Natural killer cell (primary cell): ENCODE results near the gene CDC45. TPM values are rescaled to one million over a fixed set of nuclear protein-coding genes. Genes with fewer than 3 reads are reported as not detected.

Experiments used
- ATAC-seq, 3 donors: fragments of 150-1000 bp in 2 of 3; fragments of 200-7000 bp in 1 of 3; cut with Tn5 transposase; 1 replicate in 1 of 3; 2 replicates in 2 of 3; pipeline ENCODE4 v1.10.0; 2021; ENCODE audit warnings: mild to moderate bottlenecking in 2 of 3, moderate library complexity in 2 of 3
- DNase-seq, 2 donors: peaks; one replicate each; pipeline versions ENCODE4 v3.0.0 to v3.0.0-alpha.2; 2013 to 2021; ENCODE audit warnings: mixed read lengths in 1 of 2
- H3K27ac ChIP-seq: one replicate; pipeline ENCODE4 v1.5.1; 2013; ENCODE audit warnings: mild to moderate bottlenecking, low read length
- H3K27me3 ChIP-seq: one replicate; pipeline ENCODE4 v1.6.1; 2013; ENCODE audit warnings: low read length; ENCODE audit not compliant: control insufficient read depth, insufficient read depth
- H3K36me3 ChIP-seq: one replicate; pipeline ENCODE4 v1.6.1; 2013; ENCODE audit warnings: low read length; ENCODE audit not compliant: control insufficient read depth, insufficient read depth
- H3K4me1 ChIP-seq: one replicate; pipeline ENCODE4 v1.6.1; 2013; ENCODE audit warnings: low read length; ENCODE audit not compliant: control insufficient read depth, insufficient read depth
- H3K4me3 ChIP-seq: one replicate; pipeline ENCODE4 v1.5.1; 2013; ENCODE audit warnings: low read length
- H3K9me3 ChIP-seq: one replicate; pipeline ENCODE4 v1.6.1; 2013; ENCODE audit warnings: low read length; ENCODE audit not compliant: control insufficient read depth, insufficient read depth
- H3K27ac Mint-ChIP-seq, 2 donors: one replicate each; pipeline ENCODE4 v1.8.0; 2022; ENCODE audit warnings: mild to moderate bottlenecking in 2 of 2, mixed read lengths in 2 of 2, moderate library complexity in 1 of 2
- H3K27me3 Mint-ChIP-seq, 2 donors: one replicate each; pipeline ENCODE4 v1.8.0; 2022; ENCODE audit warnings: low read depth in 2 of 2, mixed read lengths in 2 of 2
- H3K36me3 Mint-ChIP-seq: one replicate; pipeline ENCODE4 v1.8.0; 2022; ENCODE audit warnings: mixed read lengths
- H3K4me1 Mint-ChIP-seq, 2 donors: one replicate each; pipeline ENCODE4 v1.8.0; 2022; ENCODE audit warnings: mixed read lengths in 2 of 2
- H3K4me3 Mint-ChIP-seq: one replicate; pipeline ENCODE4 v1.8.0; 2022; ENCODE audit warnings: mild to moderate bottlenecking, moderate library complexity, mixed read lengths
- H3K9me3 Mint-ChIP-seq, 2 donors: one replicate each; pipeline ENCODE4 v1.8.0; 2022; ENCODE audit warnings: mixed read lengths in 2 of 2
- WGBS: methylation state at CpG from one replicate; pipeline ENCODE4 v1.1.7; 2013; ENCODE audit warnings: missing lambda C conversion rate; ENCODE audit not compliant: insufficient coverage; 5-methylcytosine and 5-hydroxymethylcytosine counted together
- intact Hi-C: fragments of 100-400 bp; cut with micrococcal nuclease; formaldehyde crosslinking; loops from one replicate; pipeline ENCODE4 v1.14.2; 2022
- total RNA-seq, 4 donors: library from RNA; stranded (reverse); fragments of 120-200 nt in 1 of 4; gene quantifications; one replicate each; pipeline versions ENCODE4 v1.2.3 to v1.2.4, GENCODE V29; 2013 to 2022
- TF ChIP-seq, protein P1 (sequence below): fragments of 200-600 bp; IDR thresholded peaks from one replicate; pipeline ENCODE4 v1.8.0; 2022; ENCODE audit warnings: antibody characterized with exemption

CDC45 gene
- total RNA-seq, 3 donors from 2014 or later (not counting 1 experiment from before 2014, with no cell fraction given): 1.6 to 4.8 (median 3.3) TPM

DNA sequence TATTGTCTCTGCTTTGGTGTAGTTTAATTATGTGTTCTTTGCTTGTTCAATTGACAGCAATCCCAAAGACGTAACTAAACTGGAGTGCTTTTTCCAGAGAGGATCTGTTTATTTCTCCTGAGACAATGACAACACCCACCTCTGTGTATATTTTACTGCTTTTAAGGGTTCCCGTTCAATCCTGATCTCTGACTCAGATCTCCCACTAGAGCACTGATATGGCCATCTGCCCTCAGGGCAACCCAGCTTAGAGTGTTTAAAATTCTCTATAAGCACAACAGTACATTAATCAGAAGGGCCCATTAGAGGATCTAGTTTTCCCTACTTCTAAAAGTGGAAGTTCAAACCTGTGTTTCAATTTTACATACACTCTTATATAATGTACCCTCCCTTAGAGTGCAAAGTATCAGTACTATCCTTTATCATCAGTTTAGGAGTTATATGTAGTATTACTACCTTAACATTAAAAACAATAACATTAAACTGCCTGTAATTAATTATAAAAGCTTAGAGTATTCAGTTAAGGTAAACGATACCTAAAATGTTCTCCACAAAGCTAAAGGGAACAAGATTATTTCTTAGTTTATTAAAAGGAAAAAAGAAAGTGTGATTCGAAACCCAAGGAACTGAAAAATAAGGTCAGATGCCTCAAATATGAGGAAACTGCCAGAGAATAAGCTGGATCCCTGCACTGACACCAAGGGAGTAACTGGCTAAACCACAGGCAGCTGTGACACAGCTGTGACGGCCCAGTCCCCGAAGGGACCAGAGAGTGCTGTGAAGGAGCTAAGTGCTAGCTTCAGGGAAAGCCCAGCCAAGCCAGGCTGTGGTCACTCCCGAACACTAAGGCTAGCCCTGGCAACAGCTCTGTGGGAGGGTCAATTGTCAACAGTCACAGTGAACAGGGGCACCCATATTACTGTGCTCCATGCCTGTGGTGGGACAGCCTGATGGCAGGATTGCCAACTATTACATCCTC is 15.9 kb upstream of the CDC45 start:
- Mint-ChIP-seq H3K36me3 (peaks cover 2% of the 10 kb centered on the region), H3K27me3 (no peaks in the 10 kb centered on the region), H3K4me1 (no peaks in the 10 kb centered on the region), H3K9me3 (no peaks in the 10 kb centered on the region), H3K27ac (no peak overlapping the region), H3K4me3 (no peak overlapping the region)
- TF ChIP-seq, protein P1, sequence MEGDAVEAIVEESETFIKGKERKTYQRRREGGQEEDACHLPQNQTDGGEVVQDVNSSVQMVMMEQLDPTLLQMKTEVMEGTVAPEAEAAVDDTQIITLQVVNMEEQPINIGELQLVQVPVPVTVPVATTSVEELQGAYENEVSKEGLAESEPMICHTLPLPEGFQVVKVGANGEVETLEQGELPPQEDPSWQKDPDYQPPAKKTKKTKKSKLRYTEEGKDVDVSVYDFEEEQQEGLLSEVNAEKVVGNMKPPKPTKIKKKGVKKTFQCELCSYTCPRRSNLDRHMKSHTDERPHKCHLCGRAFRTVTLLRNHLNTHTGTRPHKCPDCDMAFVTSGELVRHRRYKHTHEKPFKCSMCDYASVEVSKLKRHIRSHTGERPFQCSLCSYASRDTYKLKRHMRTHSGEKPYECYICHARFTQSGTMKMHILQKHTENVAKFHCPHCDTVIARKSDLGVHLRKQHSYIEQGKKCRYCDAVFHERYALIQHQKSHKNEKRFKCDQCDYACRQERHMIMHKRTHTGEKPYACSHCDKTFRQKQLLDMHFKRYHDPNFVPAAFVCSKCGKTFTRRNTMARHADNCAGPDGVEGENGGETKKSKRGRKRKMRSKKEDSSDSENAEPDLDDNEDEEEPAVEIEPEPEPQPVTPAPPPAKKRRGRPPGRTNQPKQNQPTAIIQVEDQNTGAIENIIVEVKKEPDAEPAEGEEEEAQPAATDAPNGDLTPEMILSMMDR: no peak
- Histone ChIP-seq H3K27ac (no peak overlapping the region), H3K27me3 (no peaks in the 10 kb centered on the region), H3K4me3 (no peak overlapping the region), H3K4me1 (no peaks in the 10 kb centered on the region), H3K9me3 (no peaks in the 10 kb centered on the region), H3K36me3 (peaks cover 65% of the 10 kb centered on the region)
- intact Hi-C loops: no loop called here
- WGBS: 88% methylated on average over 6 of the region's 7 CpGs
- no peak for DNase-seq
- ATAC-seq: no peak

DNA sequence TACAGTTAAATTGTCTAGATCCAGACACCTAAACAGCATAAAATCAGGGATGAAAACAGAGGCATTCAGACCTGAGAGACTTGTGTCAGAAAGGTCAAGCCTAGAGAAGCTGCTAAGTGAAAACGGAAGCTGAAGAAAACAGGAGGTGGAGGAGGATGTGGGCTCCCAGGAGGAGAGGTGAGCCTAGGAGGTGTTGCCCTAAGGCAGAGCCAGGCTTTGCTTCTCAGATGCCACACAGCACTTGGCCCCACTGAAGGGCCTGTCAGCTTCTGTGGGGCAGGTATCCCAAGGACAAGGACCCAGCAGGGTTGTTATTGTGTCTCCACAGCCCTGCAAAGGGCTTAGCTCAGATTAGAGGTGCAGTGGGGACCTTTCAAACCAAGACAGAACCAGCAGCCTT is 15.2 kb upstream of the CDC45 start:
- intact Hi-C loops: no loop called here

DNA sequence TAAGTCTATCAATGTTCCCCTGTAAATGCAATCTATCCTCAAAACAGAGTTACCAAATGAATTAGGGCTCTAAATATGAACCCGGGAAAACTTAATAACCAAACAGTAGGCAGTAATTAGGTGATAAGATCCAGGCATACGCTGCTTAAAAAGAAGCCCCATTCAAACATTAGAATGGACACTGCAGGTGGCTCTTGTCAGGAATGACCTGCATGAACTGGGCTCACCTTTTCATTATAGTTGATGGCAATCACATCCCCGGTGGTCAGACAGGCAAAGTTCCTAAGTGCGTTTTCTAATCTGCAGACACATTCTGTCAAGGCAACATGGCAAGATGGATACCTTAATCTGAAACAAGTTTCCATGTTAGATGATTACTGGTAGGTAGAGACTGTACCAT is 14.7 kb upstream of the CDC45 start:
- TF ChIP-seq, protein P1: no peak
- H3K27me3 Mint-ChIP-seq: no peaks in the 10 kb centered on the region
- H3K27ac Mint-ChIP-seq: no peak overlapping the region
- H3K4me3 Mint-ChIP-seq: no peak overlapping the region
- H3K4me1 ChIP-seq: no peaks in the 10 kb centered on the region
- peaks cover 0 to 7% of the 10 kb centered on the region in 2 donors for H3K4me1 Mint-ChIP-seq
- peaks cover 77% of the 10 kb centered on the region for H3K36me3 ChIP-seq
- WGBS: 95% methylated on average over 4 of the region's 4 CpGs
- H3K9me3 Mint-ChIP-seq: no peaks in the 10 kb centered on the region
- H3K9me3 ChIP-seq: no peaks in the 10 kb centered on the region
- H3K4me3 ChIP-seq: no peak overlapping the region
- DNase-seq: no peak
- no peak for ATAC-seq
- peaks cover 7% of the 10 kb centered on the region for H3K36me3 Mint-ChIP-seq
- H3K27ac ChIP-seq: no peak overlapping the region
- H3K27me3 ChIP-seq: no peaks in the 10 kb centered on the region
- intact Hi-C loops: no loop called here

More for the DNA sequence above, 15.2 kb upstream of the CDC45 start:
- WGBS: 83% methylated on average over 1 of the region's 1 CpG
- ATAC-seq (no peak), DNase-seq (no peak)
- Mint-ChIP-seq H3K4me1 (peaks cover 0 to 4% of the 10 kb centered on the region in 2 donors), H3K36me3 (peaks cover 7% of the 10 kb centered on the region), H3K27me3 (no peaks in the 10 kb centered on the region), H3K9me3 (no peaks in the 10 kb centered on the region), H3K4me3 (no peak overlapping the region), H3K27ac (no peak overlapping the region)
- H3K9me3 ChIP-seq: no peaks in the 10 kb centered on the region
- H3K4me3 ChIP-seq: no peak overlapping the region
- H3K27ac ChIP-seq: no peak overlapping the region
- TF ChIP-seq, protein P1: no peak
- H3K4me1 ChIP-seq: no peaks in the 10 kb centered on the region
- H3K36me3 ChIP-seq: peaks cover 73% of the 10 kb centered on the region
- no peaks in the 10 kb centered on the region for H3K27me3 ChIP-seq
